Erythroblast (primary cell): Measurements from ENCODE around the gene NKX2-3.

Experiments used
- GATA1 ChIP-seq: IDR thresholded peaks from 2 replicates; pipeline ENCODE4 v1.6.1; 2011; ENCODE audit warnings: low read depth, mild to moderate bottlenecking, control low read depth, low read length, moderate library complexity
- POLR2A ChIP-seq: IDR thresholded peaks from 2 replicates; pipeline ENCODE4 v1.6.1; 2011; ENCODE audit warnings: mild to moderate bottlenecking, low read length

GRCh38 chr10:99548041-99548530 is 15.3 kb downstream of the NKX2-3 start:
- TF ChIP-seq POLR2A (no peak), GATA1 (no peak)
